Endothelial cell of umbilical vein (primary cell): ENCODE results near the gene IL3RA.

Source experiments
- CTCF ChIP-seq, 2 donors: IDR thresholded peaks; 1 replicate in 1 of 2; 2 replicates in 1 of 2; pipeline ENCODE4 v1.5.1; 2011; ENCODE audit warnings: low read length in 2 of 2, mild to moderate bottlenecking in 2 of 2, moderate library complexity in 2 of 2, control low read depth in 1 of 2, inconsistent platforms in 1 of 2, low read depth in 1 of 2; ENCODE audit not compliant: insufficient read depth in 1 of 2; ENCODE audit errors: extremely low read depth in 1 of 2
- FOS ChIP-seq: IDR thresholded peaks from 2 replicates; pipeline ENCODE4 v1.6.1; 2011; ENCODE audit warnings: mild to moderate bottlenecking, low read length, moderate library complexity, borderline replicate concordance; ENCODE audit not compliant: insufficient read depth
- GATA2 ChIP-seq: IDR thresholded peaks from 2 replicates; pipeline ENCODE4 v1.7.0; 2011; ENCODE audit warnings: low read depth, mild to moderate bottlenecking, moderate library complexity, mixed read lengths, low read length; ENCODE audit not compliant: insufficient read length, insufficient read depth
- MAX ChIP-seq: IDR thresholded peaks from 2 replicates; pipeline ENCODE4 v1.6.1; 2011; ENCODE audit not compliant: insufficient read depth, insufficient read length
- POLR2A ChIP-seq: IDR thresholded peaks from 2 replicates; pipeline ENCODE4 v1.6.1; 2012; ENCODE audit warnings: low read depth, mild to moderate bottlenecking, control low read depth, low read length
- POLR2AphosphoS5 ChIP-seq: IDR thresholded peaks from 2 replicates; pipeline ENCODE4 v1.6.1; 2012; ENCODE audit warnings: low read depth, mild to moderate bottlenecking, control low read depth, low read length, moderate library complexity; ENCODE audit not compliant: insufficient read depth

GRCh38 chrX:1412551-1413161, 76.1 kb downstream of the IL3RA start:
- no peak for TF ChIP-seq CTCF (IDR thresholded peaks at IDR 0.05; ENCODE audit: extremely low read depth in 1 of 2, insufficient read depth in 1 of 2, low read depth in 1 of 2, low read length in 2 of 2)
- no peak for TF ChIP-seq POLR2AphosphoS5
- no peak for TF ChIP-seq MAX
- TF ChIP-seq GATA2, result no peak
- TF ChIP-seq POLR2A, result no peak
- TF ChIP-seq FOS, result no peak
